ENCODE data around the gene MYOCOS. TPM values are rescaled to one million over a fixed set of nuclear protein-coding genes. Genes with fewer than 3 reads are reported as not detected.
"Not testable (repeated sequence)": the region's sequence is repeated elsewhere in the genome, so short reads cannot be mapped to it uniquely, and the experiment has no call there.

Gene MYOCOS
- total RNA-seq, 1 experiment from 2014 or later, result not detected

DNA sequence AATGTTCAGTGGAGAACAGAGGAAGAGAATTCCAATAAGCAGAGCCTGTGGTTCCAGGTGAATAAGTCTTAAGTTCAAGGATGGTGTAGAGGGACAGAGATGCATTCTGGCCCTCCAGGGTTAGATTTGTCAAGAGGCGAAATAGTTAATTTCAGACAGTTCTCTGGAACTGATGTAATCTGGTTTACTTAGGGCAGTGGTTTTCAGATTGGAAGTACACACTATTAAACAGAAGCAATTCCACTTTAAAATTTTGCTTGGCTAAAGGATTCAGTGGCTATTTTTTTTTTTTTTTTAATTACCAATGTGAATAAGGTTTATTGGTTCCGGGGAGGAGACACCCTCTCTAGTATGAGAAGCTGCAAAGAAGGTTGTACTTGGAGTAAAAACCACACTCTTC lies 25.3 kb upstream of the MYOCOS start:
- Histone ChIP-seq H3K27me3 (ENCODE audit: control insufficient read depth, insufficient read depth, low read length) (no peaks in the 10 kb centered on the region), H3K36me3 (ENCODE audit: control insufficient read depth, insufficient read depth, low read length) (peaks cover 1% of the 10 kb centered on the region), H3K4me1 (ENCODE audit: control insufficient read depth, insufficient read depth, low read length) (no peaks in the 10 kb centered on the region), H3K4me3 (ENCODE audit: low read depth in 2 of 2, low read length in 2 of 2) (no peak overlapping the region), H3K27ac (ENCODE audit: low read length) (no peak overlapping the region), H3K9me3 (ENCODE audit: control insufficient read depth, insufficient read depth, low read depth, low read length) (no peaks in the 10 kb centered on the region)
- CTCF ChIA-PET, result no interaction called here
- BruUV-seq (replicated peaks), result no TSS peak
- TF ChIP-seq, protein P1, sequence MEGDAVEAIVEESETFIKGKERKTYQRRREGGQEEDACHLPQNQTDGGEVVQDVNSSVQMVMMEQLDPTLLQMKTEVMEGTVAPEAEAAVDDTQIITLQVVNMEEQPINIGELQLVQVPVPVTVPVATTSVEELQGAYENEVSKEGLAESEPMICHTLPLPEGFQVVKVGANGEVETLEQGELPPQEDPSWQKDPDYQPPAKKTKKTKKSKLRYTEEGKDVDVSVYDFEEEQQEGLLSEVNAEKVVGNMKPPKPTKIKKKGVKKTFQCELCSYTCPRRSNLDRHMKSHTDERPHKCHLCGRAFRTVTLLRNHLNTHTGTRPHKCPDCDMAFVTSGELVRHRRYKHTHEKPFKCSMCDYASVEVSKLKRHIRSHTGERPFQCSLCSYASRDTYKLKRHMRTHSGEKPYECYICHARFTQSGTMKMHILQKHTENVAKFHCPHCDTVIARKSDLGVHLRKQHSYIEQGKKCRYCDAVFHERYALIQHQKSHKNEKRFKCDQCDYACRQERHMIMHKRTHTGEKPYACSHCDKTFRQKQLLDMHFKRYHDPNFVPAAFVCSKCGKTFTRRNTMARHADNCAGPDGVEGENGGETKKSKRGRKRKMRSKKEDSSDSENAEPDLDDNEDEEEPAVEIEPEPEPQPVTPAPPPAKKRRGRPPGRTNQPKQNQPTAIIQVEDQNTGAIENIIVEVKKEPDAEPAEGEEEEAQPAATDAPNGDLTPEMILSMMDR (IDR thresholded peaks at IDR 0.05), result no peak
- TF ChIP-seq TCF7L2 (IDR thresholded peaks at IDR 0.05; ENCODE audit: low read depth, low read length) (no peak), POLR2AphosphoS5 (IDR thresholded peaks at IDR 0.05; ENCODE audit: low read depth, low read length) (no peak), SIN3A (IDR thresholded peaks at IDR 0.05; ENCODE audit: borderline replicate concordance, insufficient read depth, low read depth, low read length) (no peak)
- TF ChIP-seq, protein P2, sequence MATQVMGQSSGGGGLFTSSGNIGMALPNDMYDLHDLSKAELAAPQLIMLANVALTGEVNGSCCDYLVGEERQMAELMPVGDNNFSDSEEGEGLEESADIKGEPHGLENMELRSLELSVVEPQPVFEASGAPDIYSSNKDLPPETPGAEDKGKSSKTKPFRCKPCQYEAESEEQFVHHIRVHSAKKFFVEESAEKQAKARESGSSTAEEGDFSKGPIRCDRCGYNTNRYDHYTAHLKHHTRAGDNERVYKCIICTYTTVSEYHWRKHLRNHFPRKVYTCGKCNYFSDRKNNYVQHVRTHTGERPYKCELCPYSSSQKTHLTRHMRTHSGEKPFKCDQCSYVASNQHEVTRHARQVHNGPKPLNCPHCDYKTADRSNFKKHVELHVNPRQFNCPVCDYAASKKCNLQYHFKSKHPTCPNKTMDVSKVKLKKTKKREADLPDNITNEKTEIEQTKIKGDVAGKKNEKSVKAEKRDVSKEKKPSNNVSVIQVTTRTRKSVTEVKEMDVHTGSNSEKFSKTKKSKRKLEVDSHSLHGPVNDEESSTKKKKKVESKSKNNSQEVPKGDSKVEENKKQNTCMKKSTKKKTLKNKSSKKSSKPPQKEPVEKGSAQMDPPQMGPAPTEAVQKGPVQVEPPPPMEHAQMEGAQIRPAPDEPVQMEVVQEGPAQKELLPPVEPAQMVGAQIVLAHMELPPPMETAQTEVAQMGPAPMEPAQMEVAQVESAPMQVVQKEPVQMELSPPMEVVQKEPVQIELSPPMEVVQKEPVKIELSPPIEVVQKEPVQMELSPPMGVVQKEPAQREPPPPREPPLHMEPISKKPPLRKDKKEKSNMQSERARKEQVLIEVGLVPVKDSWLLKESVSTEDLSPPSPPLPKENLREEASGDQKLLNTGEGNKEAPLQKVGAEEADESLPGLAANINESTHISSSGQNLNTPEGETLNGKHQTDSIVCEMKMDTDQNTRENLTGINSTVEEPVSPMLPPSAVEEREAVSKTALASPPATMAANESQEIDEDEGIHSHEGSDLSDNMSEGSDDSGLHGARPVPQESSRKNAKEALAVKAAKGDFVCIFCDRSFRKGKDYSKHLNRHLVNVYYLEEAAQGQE (IDR thresholded peaks at IDR 0.05; ENCODE audit: insufficient read depth in 1 of 2, low read depth in 2 of 2, low read length in 1 of 2), result no peak
- DNase-seq (ENCODE audit: low read depth, low spot score), result no peak
- intact Hi-C loops (cut with micrococcal nuclease; ENCODE audit: unreplicated experiment), result no loop called here
- in situ Hi-C loops (cut with HindIII; ENCODE audit: low pct_unique_long_range_greater_than_20kb, low sequenced_read_pairs), result no loop called here
- no peak for ATAC-seq
- POLR2A ChIA-PET, result no interaction called here

DNA sequence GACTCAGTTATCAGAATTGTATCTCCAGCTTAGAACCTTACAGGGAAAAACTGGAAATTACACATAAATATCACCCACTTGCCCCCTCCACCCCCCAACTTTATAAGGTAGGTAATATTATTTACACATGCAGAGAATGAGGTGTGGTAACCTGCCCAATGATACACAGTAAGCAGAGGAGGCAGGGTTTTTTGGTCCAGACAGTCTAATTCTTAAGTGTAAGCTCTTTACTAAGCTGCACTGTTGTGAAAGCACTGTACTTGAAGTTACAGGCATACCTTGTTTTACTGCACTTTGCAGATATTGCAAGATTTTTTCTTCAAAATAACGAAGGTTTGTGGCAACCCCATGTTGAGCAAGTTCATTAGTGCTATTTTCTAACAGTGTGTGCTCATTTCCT lies 24.8 kb upstream of the MYOCOS start:
- ATAC-seq, result no peak

DNA sequence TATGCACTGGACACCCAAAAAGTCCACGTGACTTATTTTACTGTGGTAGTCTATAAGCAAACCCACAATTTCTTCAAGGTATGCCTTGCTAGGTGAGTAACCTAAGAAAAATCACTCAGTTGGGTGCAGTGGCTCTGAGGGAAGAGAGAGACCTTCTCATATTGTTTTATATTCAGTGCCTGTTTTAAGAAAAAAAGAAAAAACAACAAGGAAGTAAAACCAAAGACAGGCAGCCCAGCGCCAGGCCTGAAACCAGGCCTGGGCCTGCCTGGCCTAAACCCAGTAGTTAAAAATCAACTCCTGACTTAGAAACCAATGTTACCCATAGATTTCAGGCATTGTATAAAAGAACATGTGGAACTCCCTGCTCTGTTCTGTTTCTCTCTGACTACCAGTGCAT lies 21.7 kb upstream of the MYOCOS start:
- H3K27ac ChIP-seq (ENCODE audit: low read length); CTCF ChIA-PET; POLR2A ChIA-PET; DNase-seq (ENCODE audit: low read depth, low spot score); H3K4me3 ChIP-seq (ENCODE audit: low read depth in 2 of 2, low read length in 2 of 2); H3K9me3 ChIP-seq (ENCODE audit: control insufficient read depth, insufficient read depth, low read depth, low read length); H3K4me1 ChIP-seq (ENCODE audit: control insufficient read depth, insufficient read depth, low read length); ATAC-seq; H3K27me3 ChIP-seq (ENCODE audit: control insufficient read depth, insufficient read depth, low read length); H3K36me3 ChIP-seq (ENCODE audit: control insufficient read depth, insufficient read depth, low read length); BruUV-seq (replicated peaks); intact Hi-C loops (cut with micrococcal nuclease; ENCODE audit: unreplicated experiment); in situ Hi-C loops (cut with HindIII; ENCODE audit: low pct_unique_long_range_greater_than_20kb, low sequenced_read_pairs): not testable (repeated sequence)

More for the DNA sequence above, 24.8 kb upstream of the MYOCOS start:
- Histone ChIP-seq H3K27me3 (ENCODE audit: control insufficient read depth, insufficient read depth, low read length) (no peaks in the 10 kb centered on the region), H3K4me3 (ENCODE audit: low read depth in 2 of 2, low read length in 2 of 2) (no peak overlapping the region), H3K4me1 (ENCODE audit: control insufficient read depth, insufficient read depth, low read length) (no peaks in the 10 kb centered on the region), H3K36me3 (ENCODE audit: control insufficient read depth, insufficient read depth, low read length) (no peaks in the 10 kb centered on the region; the same call in 1 of the 2 replicates), H3K27ac (ENCODE audit: low read length) (no peak overlapping the region), H3K9me3 (ENCODE audit: control insufficient read depth, insufficient read depth, low read depth, low read length) (no peaks in the 10 kb centered on the region)
- no TSS peak for BruUV-seq (replicated peaks)
- no peak for TF ChIP-seq POLR2AphosphoS5 (IDR thresholded peaks at IDR 0.05; ENCODE audit: low read depth, low read length)
- no peak for TF ChIP-seq SIN3A (IDR thresholded peaks at IDR 0.05; ENCODE audit: borderline replicate concordance, insufficient read depth, low read depth, low read length)
- TF ChIP-seq, protein P2 (IDR thresholded peaks at IDR 0.05; ENCODE audit: insufficient read depth in 1 of 2, low read depth in 2 of 2, low read length in 1 of 2), result no peak
- TF ChIP-seq, protein P1 (IDR thresholded peaks at IDR 0.05), result no peak
- no peak for TF ChIP-seq TCF7L2 (IDR thresholded peaks at IDR 0.05; ENCODE audit: low read depth, low read length)
- ChIA-PET POLR2A (no interaction called here), CTCF (interaction anchor here (0.5 to 0.7 kb wide), 2 partner anchors 43 to 144 kb away, joined by 3 read pairs; no protein-coding TSS in a partner anchor)
- intact Hi-C loops (cut with micrococcal nuclease; ENCODE audit: unreplicated experiment) (no loop called here), in situ Hi-C loops (cut with HindIII; ENCODE audit: low pct_unique_long_range_greater_than_20kb, low sequenced_read_pairs) (no loop called here)
- no peak for DNase-seq (ENCODE audit: low read depth, low spot score)

Data from Panc1 (cell line).